Heart right ventricle (tissue), 16 donors: ENCODE data around the gene KIF16B. TPM values are rescaled to one million over a fixed set of nuclear protein-coding genes. Genes with fewer than 3 reads are reported as not detected.

ENCODE experiments used
- ATAC-seq, 8 donors: fragments of 200-7000 bp; cut with Tn5 transposase; one replicate each; pipeline ENCODE4 v1.9.1; 2020; ENCODE audit warnings: mild to moderate bottlenecking in 8 of 8, moderate library complexity in 8 of 8, moderate number of reproducible peaks in 1 of 8
- DNase-seq, 2 donors: peaks; one replicate each; pipeline ENCODE4 v3.0.0-alpha.2; 2020
- H3K27ac ChIP-seq, 10 donors: fragments of 200-600 bp; sonication (generic) in 2 of 10; one replicate each; pipeline versions ENCODE4 v1.5.0 to v1.8.0; 2020 to 2022; ENCODE audit warnings: mild to moderate bottlenecking in 3 of 10
- H3K27me3 ChIP-seq, 7 donors: fragments of 200-600 bp; one replicate each; pipeline ENCODE4 v1.8.0; 2021 to 2022; ENCODE audit warnings: mild to moderate bottlenecking in 2 of 7
- H3K36me3 ChIP-seq, 9 donors: fragments of 200-600 bp; sonication (generic) in 1 of 9; one replicate each; pipeline versions ENCODE4 v1.5.0 to v1.8.0; 2020 to 2022; ENCODE audit warnings: mild to moderate bottlenecking in 2 of 9
- H3K4me1 ChIP-seq, 9 donors: fragments of 200-600 bp; sonication (generic) in 1 of 9; one replicate each; pipeline versions ENCODE4 v1.5.0 to v1.8.0; 2020 to 2022; ENCODE audit warnings: mild to moderate bottlenecking in 4 of 9
- H3K4me3 ChIP-seq, 10 donors: fragments of 200-600 bp; sonication (generic) in 2 of 10; one replicate each; pipeline versions ENCODE4 v1.5.0 to v1.8.0; 2020 to 2022; ENCODE audit warnings: mild to moderate bottlenecking in 7 of 10, moderate library complexity in 2 of 10
- H3K9me3 ChIP-seq, 11 donors: fragments of 200-600 bp in 10 of 11; sonication (generic) in 2 of 11; one replicate each; pipeline versions ENCODE4 v1.5.0 to v1.8.0; 2013 to 2022; ENCODE audit warnings: mild to moderate bottlenecking in 2 of 11, control low read depth in 1 of 11, moderate library complexity in 1 of 11
- WGBS, 2 donors: extraction: QIAGEN DNeasy Blood & Tissue Kit; methylation state at CpG; one replicate each; pipeline ENCODE4 v1.1.7; 2013; ENCODE audit warnings: inconsistent platforms in 1 of 2; 5-methylcytosine and 5-hydroxymethylcytosine counted together
- intact Hi-C, 10 donors: fragments of 100-400 bp; cut with DNase I; formaldehyde crosslinking; loops; one replicate each; pipeline versions ENCODE4 v1.11.1 to v1.14.2; 2022
- polyA plus RNA-seq, 2 donors: library from polyadenylated mRNA; stranded (reverse); fragments of 200-250 nt; gene quantifications; one replicate each; pipeline ENCODE4 v1.2.3, GENCODE V29; 2013
- total RNA-seq, 10 donors: library from RNA; stranded (reverse); fragmentation: NEBNext Ultra II Directional in 3 of 10; extraction: Animal tissue kit (Norgen Biotek cat#: 25700) in 3 of 10; gene quantifications; one replicate each; pipeline versions ENCODE4 v1.2.1 to v1.2.4, GENCODE V29; 2021 to 2023
- TF ChIP-seq, protein P1 (sequence below), 9 donors: fragments of 200-600 bp; sonication (generic) in 2 of 9; IDR thresholded peaks; one replicate each; pipeline versions ENCODE4 v1.5.0 to v1.8.0; 2021 to 2022; ENCODE audit warnings: antibody characterized with exemption in 9 of 9, mild to moderate bottlenecking in 5 of 9, moderate library complexity in 1 of 9
- donor health status: Arrhythmogenic right ventricular cardiomyopathy.
- donor health status: ischemic (EF 13 %, LVEDD 7.1; RV severe dilation, severe dysfunction).
- donor health status: healthy with polysubstance abuse.
- donor health status: DM: no; HTN: yes; CAD: no.
- donor health status: DM: no; HTN: no; CAD: no.
- donor health status: ischemic (EF 25% LVEDD 6.9; RV normal size, moderate dysfunction).
- donor health status: ischemic (EF 25% LVEDD 5.7; RV mildly dilated, moderate dysfunction).
- donor health status: healthy.
- donor health status: DM: yes; HTN: yes; CAD: no.
- donor health status: Ischemic cardiomyopathy.
- donor health status: ischemic (EF 35%, LVEDD 5.7; RV mildly dilated, moderate dysfunction).
- donor health status: nonischemic (EF 11% LVEDD 7.7; RV severe dilation, severe dysfunction).
- donor health status: DM: yes; HTN: yes; CAD: no.
- donor health status: PGD.
- donor health status: ischemic (EF 29% LVEDD 5.4; RV normal size, mild dysfunction).
- donor health status: nonischemic (EF 23%, LVEDD 6.1; RV moderate dilation, normal function).

Gene KIF16B
- total and polyA plus RNA-seq, 12 donors = 9.7 to 22.5 (median 17.9) TPM

DNA sequence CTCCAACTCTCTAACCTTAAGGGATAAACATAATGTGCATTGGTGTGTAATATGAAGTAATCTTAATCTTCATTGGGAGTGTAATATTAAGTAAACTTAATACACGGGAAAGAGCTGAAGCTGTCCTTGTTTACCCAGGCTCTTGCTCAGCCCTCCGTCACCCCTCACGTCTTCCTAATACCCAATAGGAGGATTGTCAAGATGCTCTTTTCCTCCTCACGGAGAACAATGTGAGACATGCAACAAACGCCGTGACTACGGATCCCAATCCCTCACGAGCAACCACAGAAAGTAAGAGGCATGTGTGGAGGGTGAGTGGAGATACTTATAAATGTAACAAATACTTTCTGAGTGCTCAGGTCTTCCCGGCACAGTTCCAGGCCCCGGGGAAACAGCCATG lies 11.0 kb downstream of the KIF16B start:
- H3K36me3 ChIP-seq = no peaks in the 10 kb centered on the region
- TF ChIP-seq, protein P1, sequence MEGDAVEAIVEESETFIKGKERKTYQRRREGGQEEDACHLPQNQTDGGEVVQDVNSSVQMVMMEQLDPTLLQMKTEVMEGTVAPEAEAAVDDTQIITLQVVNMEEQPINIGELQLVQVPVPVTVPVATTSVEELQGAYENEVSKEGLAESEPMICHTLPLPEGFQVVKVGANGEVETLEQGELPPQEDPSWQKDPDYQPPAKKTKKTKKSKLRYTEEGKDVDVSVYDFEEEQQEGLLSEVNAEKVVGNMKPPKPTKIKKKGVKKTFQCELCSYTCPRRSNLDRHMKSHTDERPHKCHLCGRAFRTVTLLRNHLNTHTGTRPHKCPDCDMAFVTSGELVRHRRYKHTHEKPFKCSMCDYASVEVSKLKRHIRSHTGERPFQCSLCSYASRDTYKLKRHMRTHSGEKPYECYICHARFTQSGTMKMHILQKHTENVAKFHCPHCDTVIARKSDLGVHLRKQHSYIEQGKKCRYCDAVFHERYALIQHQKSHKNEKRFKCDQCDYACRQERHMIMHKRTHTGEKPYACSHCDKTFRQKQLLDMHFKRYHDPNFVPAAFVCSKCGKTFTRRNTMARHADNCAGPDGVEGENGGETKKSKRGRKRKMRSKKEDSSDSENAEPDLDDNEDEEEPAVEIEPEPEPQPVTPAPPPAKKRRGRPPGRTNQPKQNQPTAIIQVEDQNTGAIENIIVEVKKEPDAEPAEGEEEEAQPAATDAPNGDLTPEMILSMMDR (IDR thresholded peaks at IDR 0.05) = no peak
- intact Hi-C loops = loop anchor here in 1 of 10 donors (10.0 kb wide), 1 partner anchor 173 kb away; the partner anchor contains the start of gene SNRPB2
- peak overlapping the region in 3 of 10 donors; percentile 3 to 48 (median 7) for H3K27ac ChIP-seq
- DNase-seq = no peak
- peaks cover 0 to 8% (median 0%) of the 10 kb centered on the region in 9 donors for H3K4me1 ChIP-seq
- H3K4me3 ChIP-seq = no peak overlapping the region
- WGBS, 2 donors = 79 to 80% methylated on average over 10 of the region's 10 CpGs
- H3K27me3 ChIP-seq = no peaks in the 10 kb centered on the region
- no peaks in the 10 kb centered on the region for H3K9me3 ChIP-seq
- no peak for ATAC-seq

DNA sequence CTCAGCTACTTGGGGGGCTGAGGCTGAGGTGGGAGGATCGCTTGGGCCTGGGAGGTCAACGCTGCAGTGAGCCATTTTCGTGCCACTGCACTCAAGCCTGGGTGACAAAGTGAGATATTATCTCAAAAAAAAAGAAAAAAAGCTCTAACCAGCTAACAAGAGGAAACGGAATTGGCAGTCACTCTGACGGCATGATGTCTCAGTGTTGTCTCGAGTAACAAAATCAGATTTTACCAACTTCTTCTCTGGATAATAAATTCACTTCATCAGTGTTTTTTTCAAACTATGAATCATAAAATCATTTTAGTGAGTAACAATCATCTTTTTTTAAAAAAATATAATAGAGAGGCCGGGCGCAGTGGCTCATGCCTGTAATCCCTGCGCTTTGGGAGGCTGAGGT lies 12.6 kb downstream of the KIF16B start:
- intact Hi-C loops = loop anchor here in 1 of 10 donors (10.0 kb wide), 1 partner anchor 174 kb away; the partner anchor contains the start of gene SNRPB2
- TF ChIP-seq, protein P1 (IDR thresholded peaks at IDR 0.05) = no peak
- 84 to 87% methylated on average over 9 of the region's 9 CpGs for WGBS, 2 donors
- no peak overlapping the region for H3K4me3 ChIP-seq
- H3K27me3 ChIP-seq = no peaks in the 10 kb centered on the region
- DNase-seq = no peak
- H3K27ac ChIP-seq = no peak overlapping the region
- peaks cover 0 to 16% (median 7%) of the 10 kb centered on the region in 9 donors for H3K4me1 ChIP-seq
- no peaks in the 10 kb centered on the region for H3K36me3 ChIP-seq
- ATAC-seq = no peak
- no peaks in the 10 kb centered on the region for H3K9me3 ChIP-seq

DNA sequence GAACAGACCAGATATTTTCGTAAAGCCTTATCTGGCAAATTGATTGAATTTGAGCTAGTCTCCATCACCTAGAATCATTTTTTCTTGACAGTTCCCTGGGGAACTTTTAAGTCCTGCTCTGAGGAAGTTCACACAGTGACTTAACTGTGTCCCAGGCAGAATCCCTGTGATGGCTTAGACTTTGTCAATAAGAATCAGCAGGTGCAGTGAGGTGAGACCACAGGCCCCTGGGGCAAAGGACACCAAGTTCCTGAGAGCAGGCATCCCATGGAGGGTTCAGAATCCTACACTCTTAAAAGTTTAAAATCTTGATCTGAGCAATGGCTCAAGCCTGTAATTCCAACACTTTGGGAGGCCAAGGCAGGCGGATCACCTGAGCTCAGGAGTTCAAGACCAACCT lies 13.0 kb downstream of the KIF16B start:
- H3K4me1 ChIP-seq = peaks cover 0 to 20% (median 7%) of the 10 kb centered on the region in 9 donors
- H3K9me3 ChIP-seq = no peaks in the 10 kb centered on the region
- ATAC-seq (no peak), DNase-seq (no peak)
- no peaks in the 10 kb centered on the region for H3K27me3 ChIP-seq
- no peak overlapping the region for H3K4me3 ChIP-seq
- no peak overlapping the region for H3K27ac ChIP-seq
- TF ChIP-seq, protein P1 (IDR thresholded peaks at IDR 0.05) = no peak
- no peaks in the 10 kb centered on the region for H3K36me3 ChIP-seq
- intact Hi-C loops = loop anchor here in 1 of 10 donors (10.0 kb wide), 1 partner anchor 175 kb away; the partner anchor contains the start of gene SNRPB2
- 90 to 99% methylated on average over 2 of the region's 2 CpGs for WGBS, 2 donors

DNA sequence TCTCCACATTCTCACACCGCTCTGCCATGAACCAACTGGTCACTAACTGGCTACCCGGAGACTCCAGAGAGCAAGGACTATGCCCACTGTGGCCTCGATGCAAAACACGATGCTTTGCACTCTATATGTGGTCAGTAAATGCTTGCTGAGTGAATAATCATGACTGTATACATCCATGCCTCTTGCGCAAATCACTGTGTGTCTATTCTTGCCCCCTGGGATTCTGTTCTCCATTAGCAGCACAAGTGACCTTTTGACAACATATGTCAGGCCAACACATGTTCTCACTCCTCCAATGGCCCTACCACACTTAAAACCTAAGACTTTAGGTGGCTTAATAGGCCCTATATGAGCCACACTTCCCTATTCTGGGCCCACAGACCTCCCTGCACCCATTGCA lies 16.9 kb downstream of the KIF16B start:
- Histone ChIP-seq H3K27ac (no peak overlapping the region), H3K27me3 (no peaks in the 10 kb centered on the region), H3K36me3 (no peaks in the 10 kb centered on the region), H3K4me1 (peaks cover 0 to 30% (median 7%) of the 10 kb centered on the region in 9 donors), H3K4me3 (no peak overlapping the region), H3K9me3 (no peaks in the 10 kb centered on the region)
- no peak for ATAC-seq
- intact Hi-C loops = no loop called here
- TF ChIP-seq, protein P1 (IDR thresholded peaks at IDR 0.05) = no peak
- no peak for DNase-seq
- 89 to 92% methylated on average over 5 of the region's 5 CpGs for WGBS, 2 donors
